Thyroid gland (tissue), 4 donors: ENCODE measurements around the gene C1orf159. TPM values are rescaled to one million over a fixed set of nuclear protein-coding genes. Genes with fewer than 3 reads are reported as not detected.

Source experiments
- DNase-seq, 2 donors: peaks; one replicate each; pipeline ENCODE4 v3.0.0-alpha.2; 2019
- H3K27ac ChIP-seq, 3 donors: fragments of 200-600 bp; sonication (generic); 1 replicate in 2 of 3; 2 replicates in 1 of 3; pipeline ENCODE4 v1.5.1; 2016 to 2019; ENCODE audit warnings: mild to moderate bottlenecking in 1 of 3, moderate library complexity in 1 of 3
- H3K27me3 ChIP-seq: fragments of 200-600 bp; sonication (generic); one replicate; pipeline ENCODE4 v1.5.1; 2019
- H3K36me3 ChIP-seq, 2 donors: fragments of 200-600 bp; sonication (generic); one replicate each; pipeline ENCODE4 v1.5.1; 2016 to 2019
- H3K4me1 ChIP-seq, 2 donors: fragments of 200-600 bp; sonication (generic); one replicate each; pipeline ENCODE4 v1.5.1; 2017 to 2019
- H3K4me3 ChIP-seq, 3 donors: fragments of 200-600 bp; sonication (generic); replicated peaks in 1 of 3; 1 replicate in 2 of 3; 2 replicates in 1 of 3; pipeline ENCODE4 v1.5.1; 2016; ENCODE audit warnings: mild to moderate bottlenecking in 1 of 3
- H3K9me3 ChIP-seq: fragments of 200-600 bp; sonication (generic); one replicate; pipeline ENCODE4 v1.5.1; 2017
- CTCF ChIP-seq, 6 experiments: fragments of 200-600 bp in 3 of 6; fragments of 450-650 bp in 3 of 6; sonication (generic) in 3 of 6; IDR thresholded peaks; one replicate each; pipeline ENCODE4 v1.5.1; 2016 to 2019; ENCODE audit warnings: antibody characterized with exemption in 6 of 6, mild to moderate bottlenecking in 2 of 6, inconsistent platforms in 1 of 6, moderate library complexity in 1 of 6
- POLR2A ChIP-seq, 2 donors: fragments of 450-650 bp; IDR thresholded peaks; one replicate each; pipeline ENCODE4 v1.6.1; 2017; ENCODE audit warnings: antibody characterized with exemption in 2 of 2, mild to moderate bottlenecking in 2 of 2, moderate library complexity in 1 of 2
- WGBS, 2 donors: methylation state at CpG; one replicate each; pipeline ENCODE4 v1.1.5; 2017; 5-methylcytosine and 5-hydroxymethylcytosine counted together
- intact Hi-C: fragments of 100-400 bp; cut with DNase I; formaldehyde crosslinking; loops from one replicate; pipeline ENCODE4 v1.15.1; 2023
- total RNA-seq, 4 donors: library from RNA; depleted of rRNA; stranded (reverse); fragments of >200 nt; gene quantifications; one replicate each; pipeline ENCODE4 v1.2.3, GENCODE V29; 2016

C1orf159 gene
- total RNA-seq, 4 donors from 2014 or later: 10.3 to 27.6 (median 19.6) TPM

GRCh38 chr1:1062348-1063163, 53.3 kb downstream of the C1orf159 start:
- no peaks in the 10 kb centered on the region for H3K9me3 ChIP-seq
- H3K27me3 ChIP-seq: no peaks in the 10 kb centered on the region
- H3K27ac ChIP-seq: no peak overlapping the region
- intact Hi-C loops: no loop called here
- 40 to 43% methylated on average over 11 to 12 of the region's 29 CpGs for WGBS, 2 donors
- no peak for DNase-seq
- TF ChIP-seq POLR2A (IDR thresholded peaks at IDR 0.05) (no peak), CTCF (IDR thresholded peaks at IDR 0.05) (no peak)
- H3K36me3 ChIP-seq: no peaks in the 10 kb centered on the region
- H3K4me1 ChIP-seq: peaks cover 12 to 23% of the 10 kb centered on the region in 2 donors
- H3K4me3 ChIP-seq: no peak overlapping the region

- 65 to 77% methylated on average over 11 to 12 of the region's 18 CpGs for WGBS, 2 donors
- TF ChIP-seq POLR2A (IDR thresholded peaks at IDR 0.05) (no peak), CTCF (IDR thresholded peaks at IDR 0.05) (no peak)
- intact Hi-C loops: no loop called here
- Histone ChIP-seq H3K9me3 (no peaks in the 10 kb centered on the region), H3K27me3 (no peaks in the 10 kb centered on the region), H3K4me3 (no peak overlapping the region), H3K27ac (no peak overlapping the region), H3K36me3 (no peaks in the 10 kb centered on the region), H3K4me1 (peaks cover 12 to 23% of the 10 kb centered on the region in 2 donors)
- no peak for DNase-seq
Measured at GRCh38 chr1:1061682-1062345, 54.1 kb downstream of the C1orf159 start.

- intact Hi-C loops: no loop called here
- TF ChIP-seq POLR2A (IDR thresholded peaks at IDR 0.05): no peak
- no peak for TF ChIP-seq CTCF (IDR thresholded peaks at IDR 0.05)
- H3K27me3 ChIP-seq: no peaks in the 10 kb centered on the region
- no peaks in the 10 kb centered on the region for H3K36me3 ChIP-seq
- no peaks in the 10 kb centered on the region for H3K9me3 ChIP-seq
- no peak overlapping the region for H3K4me3 ChIP-seq
- 52 to 54% methylated on average over 33 to 38 of the region's 38 CpGs for WGBS, 2 donors
- no peak for DNase-seq
- no peak overlapping the region for H3K27ac ChIP-seq
- H3K4me1 ChIP-seq: peaks cover 12 to 23% of the 10 kb centered on the region in 2 donors
Measured at GRCh38 chr1:1060281-1061000, 55.4 kb downstream of the C1orf159 start.

GRCh38 chr1:1059494-1060280, 56.2 kb downstream of the C1orf159 start:
- Histone ChIP-seq H3K27me3 (no peaks in the 10 kb centered on the region), H3K36me3 (no peaks in the 10 kb centered on the region), H3K27ac (no peak overlapping the region), H3K9me3 (no peaks in the 10 kb centered on the region), H3K4me3 (peak overlapping the region in 2 of 3 donors; percentile 14 to 35), H3K4me1 (peaks cover 12 to 23% of the 10 kb centered on the region in 2 donors)
- peak in 1 of 6 experiments; percentile 21 for TF ChIP-seq CTCF (IDR thresholded peaks at IDR 0.05)
- TF ChIP-seq POLR2A (IDR thresholded peaks at IDR 0.05): peak in 1 of 2 donors; percentile 4
- peak; percentile 86 to 87 for DNase-seq
- WGBS, 2 donors: 5 to 15% methylated on average over 11 to 18 of the region's 69 CpGs
- intact Hi-C loops: no loop called here
